HG03135 (cell line): ENCODE data around the gene IGSF23.

Experiments
- ATAC-seq: cut with Tn5 transposase; IDR thresholded peaks from one replicate; pipeline ENCODE4 v1.9.1; 2021; ENCODE audit warnings: mild to moderate bottlenecking, moderate library complexity; ENCODE audit not compliant: unreplicated experiment

Gene IGSF23

GRCh38 chr19:44640518-44640917, 27.2 kb downstream of the IGSF23 start:
- ATAC-seq: no peak

GRCh38 chr19:44641501-44642265, 28.3 kb downstream of the IGSF23 start:
- no peak for ATAC-seq

- ATAC-seq: no peak
Measured at GRCh38 chr19:44642377-44642776, 29.0 kb downstream of the IGSF23 start.

GRCh38 chr19:44643605-44644401, 30.4 kb downstream of the IGSF23 start, which contains the start of gene PVR:
Gene PVR, plus strand, starts transcription at chr19:44643910. Its CDS starts 187 bp downstream, at chr19:44644097.
- ATAC-seq: no peak

GRCh38 chr19:44644402-44645016, 31.1 kb downstream of the IGSF23 start:
- no peak for ATAC-seq

GRCh38 chr19:44645407-44646048, 32.2 kb downstream of the IGSF23 start:
- no peak for ATAC-seq

GRCh38 chr19:44646049-44646416, 32.7 kb downstream of the IGSF23 start:
- no peak for ATAC-seq

- no peak for ATAC-seq
Measured at GRCh38 chr19:44647144-44647543, 33.8 kb downstream of the IGSF23 start.

- ATAC-seq: no peak
Measured at GRCh38 chr19:44648631-44649251, 35.4 kb downstream of the IGSF23 start.

- no peak for ATAC-seq
Measured at GRCh38 chr19:44649578-44650145, 36.3 kb downstream of the IGSF23 start.

GRCh38 chr19:44653343-44653742, 40.0 kb downstream of the IGSF23 start:
- no peak for ATAC-seq

- ATAC-seq: peak; percentile 91
Measured at GRCh38 chr19:44653977-44654774, 40.8 kb downstream of the IGSF23 start.

GRCh38 chr19:44657211-44657921, 44.0 kb downstream of the IGSF23 start:
- ATAC-seq: no peak

GRCh38 chr19:44658069-44658733, 44.8 kb downstream of the IGSF23 start:
- no peak for ATAC-seq

GRCh38 chr19:44660081-44660480, 46.7 kb downstream of the IGSF23 start:
- ATAC-seq: no peak

GRCh38 chr19:44661205-44661604, 47.8 kb downstream of the IGSF23 start:
- ATAC-seq: no peak

- ATAC-seq: no peak
Measured at GRCh38 chr19:44661904-44662303, 48.5 kb downstream of the IGSF23 start.

- no peak for ATAC-seq
Measured at GRCh38 chr19:44662691-44663385, 49.5 kb downstream of the IGSF23 start.
